Measurements from ENCODE around the gene CAGE1.
"Not testable (repeated sequence)": the region's sequence is repeated elsewhere in the genome, so short reads cannot be mapped to it uniquely, and the experiment has no call there.

Gene CAGE1

GRCh38 chr6:7373739-7374138, 15.8 kb downstream of the CAGE1 start:
- no peak for TF ChIP-seq CTCF (IDR thresholded peaks at IDR 0.05; ENCODE audit: low read depth, low read length)
- in situ Hi-C loops (cut with HindIII; ENCODE audit: low sequenced_read_pairs): no loop called here
- no peak for DNase-seq (ENCODE audit: low read depth, low spot score)
- H3K4me3 ChIP-seq (ENCODE audit: low read depth, low read length): no peak overlapping the region

- no peak overlapping the region for H3K4me3 ChIP-seq (ENCODE audit: low read depth, low read length)
- in situ Hi-C loops (cut with HindIII; ENCODE audit: low sequenced_read_pairs): no loop called here
- no peak for DNase-seq (ENCODE audit: low read depth, low spot score)
- no peak for TF ChIP-seq CTCF (IDR thresholded peaks at IDR 0.05; ENCODE audit: low read depth, low read length)
These were observed 22.1 kb downstream of the CAGE1 start for GRCh38 chr6:7367408-7367807.

GRCh38 chr6:7351916-7352315, 37.6 kb downstream of the CAGE1 start:
- H3K4me3 ChIP-seq (ENCODE audit: low read depth, low read length); in situ Hi-C loops (cut with HindIII; ENCODE audit: low sequenced_read_pairs); DNase-seq (ENCODE audit: low read depth, low spot score): not testable (repeated sequence)

- H3K4me3 ChIP-seq (ENCODE audit: low read depth, low read length); in situ Hi-C loops (cut with HindIII; ENCODE audit: low sequenced_read_pairs); DNase-seq (ENCODE audit: low read depth, low spot score): not testable (repeated sequence)
These were observed 39.0 kb downstream of the CAGE1 start for GRCh38 chr6:7350591-7350990.

- H3K4me3 ChIP-seq (ENCODE audit: low read depth, low read length); DNase-seq (ENCODE audit: low read depth, low spot score); in situ Hi-C loops (cut with HindIII; ENCODE audit: low sequenced_read_pairs): not testable (repeated sequence)
These were observed 42.0 kb downstream of the CAGE1 start for GRCh38 chr6:7347551-7347997.

- in situ Hi-C loops (cut with HindIII; ENCODE audit: low sequenced_read_pairs); H3K4me3 ChIP-seq (ENCODE audit: low read depth, low read length): not testable (repeated sequence)
- DNase-seq (ENCODE audit: low read depth, low spot score): peak; percentile 23
These were observed 44.6 kb downstream of the CAGE1 start for GRCh38 chr6:7344773-7345450.

- no peak for TF ChIP-seq CTCF (IDR thresholded peaks at IDR 0.05; ENCODE audit: low read depth, low read length)
- DNase-seq (ENCODE audit: low read depth, low spot score): no peak
- H3K4me3 ChIP-seq (ENCODE audit: low read depth, low read length): no peak overlapping the region
- in situ Hi-C loops (cut with HindIII; ENCODE audit: low sequenced_read_pairs): no loop called here
These were observed 45.7 kb downstream of the CAGE1 start for GRCh38 chr6:7343546-7344475.

- H3K4me3 ChIP-seq (ENCODE audit: low read depth, low read length): no peak overlapping the region
- in situ Hi-C loops (cut with HindIII; ENCODE audit: low sequenced_read_pairs): no loop called here
- TF ChIP-seq CTCF (IDR thresholded peaks at IDR 0.05; ENCODE audit: low read depth, low read length): no peak
- DNase-seq (ENCODE audit: low read depth, low spot score): no peak
These were observed 47.4 kb downstream of the CAGE1 start for GRCh38 chr6:7341989-7342742.
